Parathyroid adenoma (tissue), 2 donors: ENCODE results near the gene SLC25A21.

Experiments
- H2AFZ ChIP-seq: fragments of 300-600 bp; sonication (generic); one replicate; pipeline ENCODE4 v1.7.0; 2017; ENCODE audit warnings: antibody characterized with exemption, mild to moderate bottlenecking
- H3K27ac ChIP-seq: fragments of 300-600 bp; sonication (generic); one replicate; pipeline ENCODE4 v1.7.0; 2017
- H3K27me3 ChIP-seq: fragments of 300-600 bp; sonication (generic); one replicate; pipeline ENCODE4 v1.7.0; 2017; ENCODE audit warnings: low read length; ENCODE audit not compliant: control insufficient read depth, insufficient read depth
- H3K36me3 ChIP-seq: fragments of 300-600 bp; sonication (generic); one replicate; pipeline ENCODE4 v1.7.0; 2017; ENCODE audit warnings: low read length; ENCODE audit not compliant: control insufficient read depth, insufficient read depth
- H3K4me1 ChIP-seq: fragments of 300-600 bp; sonication (generic); one replicate; pipeline ENCODE4 v1.7.0; 2017; ENCODE audit warnings: control low read depth
- H3K4me2 ChIP-seq: fragments of 300-600 bp; sonication (generic); one replicate; pipeline ENCODE4 v1.7.0; 2017; ENCODE audit warnings: low read length
- H3K4me3 ChIP-seq: fragments of 300-600 bp; sonication (generic); one replicate; pipeline ENCODE4 v1.7.0; 2017; ENCODE audit warnings: low read depth, low read length
- H3K79me2 ChIP-seq: fragments of 300-600 bp; sonication (generic); one replicate; pipeline ENCODE4 v1.7.0; 2017; ENCODE audit warnings: control low read depth
- H3K9ac ChIP-seq: fragments of 300-600 bp; sonication (generic); one replicate; pipeline ENCODE4 v1.7.0; 2017; ENCODE audit warnings: mild to moderate bottlenecking
- H3K9me3 ChIP-seq: fragments of 300-600 bp; sonication (generic); one replicate; pipeline ENCODE4 v1.7.0; 2017; ENCODE audit warnings: low read length; ENCODE audit not compliant: control insufficient read depth
- CTCF ChIP-seq: fragments of 300-600 bp; sonication (generic); IDR thresholded peaks from one replicate; pipeline ENCODE4 v1.7.0; 2017; ENCODE audit warnings: antibody characterized with exemption, mild to moderate bottlenecking
- donor health status: primary hyperparathyroidism.

Gene SLC25A21

GRCh38 chr14:36852981-36853691 is 319.3 kb downstream of the SLC25A21 start:
- H3K4me3 ChIP-seq = peak overlapping the region; percentile 17
- H3K27ac ChIP-seq = no peak overlapping the region
- no peak overlapping the region for H3K9ac ChIP-seq
- H3K4me1 ChIP-seq = no peaks in the 10 kb centered on the region
- TF ChIP-seq CTCF = no peak
- no peaks in the 10 kb centered on the region for H3K36me3 ChIP-seq
- peak overlapping the region; percentile 43 for H3K4me2 ChIP-seq
- no peak overlapping the region for H2AFZ ChIP-seq
- H3K27me3 ChIP-seq = no peaks in the 10 kb centered on the region
- no peaks in the 10 kb centered on the region for H3K9me3 ChIP-seq
- no peaks in the 10 kb centered on the region for H3K79me2 ChIP-seq

- no peaks in the 10 kb centered on the region for H3K27me3 ChIP-seq
- no peak for TF ChIP-seq CTCF
- no peaks in the 10 kb centered on the region for H3K4me1 ChIP-seq
Observed at GRCh38 chr14:36848213-36848612, 324.2 kb downstream of the SLC25A21 start.

GRCh38 chr14:36847366-36847765 is 325.0 kb downstream of the SLC25A21 start:
- Histone ChIP-seq H3K27me3 (no peaks in the 10 kb centered on the region), H3K4me2 (no peak overlapping the region), H3K36me3 (no peaks in the 10 kb centered on the region), H3K4me3 (no peak overlapping the region), H3K4me1 (no peaks in the 10 kb centered on the region), H3K27ac (no peak overlapping the region), H3K9me3 (no peaks in the 10 kb centered on the region), H3K79me2 (no peaks in the 10 kb centered on the region), H3K9ac (no peak overlapping the region), H2AFZ (no peak overlapping the region)
- no peak for TF ChIP-seq CTCF

More at GRCh38 chr14:36848213-36848612, 324.2 kb downstream of the SLC25A21 start:
- Histone ChIP-seq H2AFZ (no peak overlapping the region), H3K36me3 (no peaks in the 10 kb centered on the region), H3K4me3 (no peak overlapping the region), H3K9me3 (no peaks in the 10 kb centered on the region), H3K9ac (no peak overlapping the region), H3K79me2 (no peaks in the 10 kb centered on the region), H3K4me2 (no peak overlapping the region), H3K27ac (no peak overlapping the region)

DNA sequence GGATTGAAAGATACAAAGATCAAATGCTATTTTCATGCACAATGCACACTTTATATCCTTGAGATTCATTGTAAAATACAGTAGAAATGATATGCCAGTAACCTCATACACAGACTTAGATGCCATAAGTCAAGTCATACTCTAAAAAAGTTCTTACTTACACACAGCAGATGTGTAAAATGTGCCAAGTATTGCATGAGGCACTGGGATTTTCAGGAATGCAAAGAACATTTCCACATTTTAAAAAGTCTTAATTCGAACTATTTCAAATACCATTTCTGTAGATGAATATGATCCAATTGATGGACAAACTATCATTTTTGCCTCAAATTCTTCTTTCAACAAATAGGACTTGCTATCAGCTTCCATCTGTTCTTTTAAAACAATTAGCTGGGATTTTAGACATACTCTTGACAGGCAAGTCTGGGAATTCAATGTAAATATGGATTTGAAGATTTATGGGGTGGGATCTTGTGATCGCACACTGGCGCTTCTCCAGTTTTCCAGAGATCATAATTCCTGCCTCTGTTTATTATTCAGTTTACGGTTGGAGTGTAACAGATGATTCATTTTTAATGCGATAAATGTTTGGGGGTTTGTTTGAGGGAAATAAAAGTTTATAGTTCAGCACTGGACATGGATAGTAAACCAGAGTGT is 326.9 kb downstream of the SLC25A21 start:
- Histone ChIP-seq H3K4me3 (no peak overlapping the region), H3K27me3 (no peaks in the 10 kb centered on the region), H2AFZ (no peak overlapping the region), H3K9ac (no peak overlapping the region), H3K4me2 (no peak overlapping the region), H3K79me2 (no peaks in the 10 kb centered on the region), H3K4me1 (no peaks in the 10 kb centered on the region), H3K9me3 (no peaks in the 10 kb centered on the region), H3K27ac (no peak overlapping the region), H3K36me3 (no peaks in the 10 kb centered on the region)
- TF ChIP-seq CTCF = no peak
